BJ (cell line): ENCODE data around the gene TXNRD3. TPM values are rescaled to one million over a fixed set of nuclear protein-coding genes. Genes with fewer than 3 reads are reported as not detected.

ENCODE experiments used
- CTCF ChIA-PET: fragments of 350-600 bp; formaldehyde crosslinking; extraction: SDS; loops from one replicate; lab custom pipeline; 2021; ENCODE audit warnings: antibody characterized with exemption, inconsistent platforms; lab: Yijun Ruan, JAX
- POLR2A ChIA-PET: fragments of 300-600 bp; sonication (Branson Sonifier 250); formaldehyde crosslinking; extraction: SDS; loops from one replicate; lab custom pipeline; 2021; ENCODE audit warnings: antibody characterized with exemption; lab: Charles Lee
- DNase-seq: peaks from one replicate; pipeline ENCODE4 v3.0.0-alpha.2; 2011; ENCODE audit warnings: low read depth
- H3K27me3 ChIP-seq: 2 replicates; pipeline ENCODE4 v1.6.0; 2011; ENCODE audit warnings: low read length; ENCODE audit not compliant: control insufficient read depth, insufficient read depth
- H3K36me3 ChIP-seq: 2 replicates; pipeline ENCODE4 v1.5.1; 2011; ENCODE audit warnings: low read length; ENCODE audit not compliant: control insufficient read depth, insufficient read depth
- H3K4me3 ChIP-seq: 2 replicates; pipeline ENCODE4 v1.5.1; 2011; ENCODE audit warnings: low read depth, mild to moderate bottlenecking, control low read depth, low read length
- polyA plus RNA-seq: library from polyadenylated mRNA; depleted of rRNA; stranded (reverse); fragments of >200 nt; gene quantifications from 2 replicates; pipeline ENCODE4 v1.2.3, GENCODE V29; 2011
- TF ChIP-seq, protein P1 (sequence below): IDR thresholded peaks from 2 replicates; pipeline ENCODE4 v1.5.1; 2011; ENCODE audit warnings: low read depth, mild to moderate bottlenecking, control low read depth, inconsistent platforms, low read length, moderate library complexity; ENCODE audit not compliant: insufficient read depth

The TXNRD3 gene
- polyA plus RNA-seq, 1 experiment, result 4.4 TPM

DNA sequence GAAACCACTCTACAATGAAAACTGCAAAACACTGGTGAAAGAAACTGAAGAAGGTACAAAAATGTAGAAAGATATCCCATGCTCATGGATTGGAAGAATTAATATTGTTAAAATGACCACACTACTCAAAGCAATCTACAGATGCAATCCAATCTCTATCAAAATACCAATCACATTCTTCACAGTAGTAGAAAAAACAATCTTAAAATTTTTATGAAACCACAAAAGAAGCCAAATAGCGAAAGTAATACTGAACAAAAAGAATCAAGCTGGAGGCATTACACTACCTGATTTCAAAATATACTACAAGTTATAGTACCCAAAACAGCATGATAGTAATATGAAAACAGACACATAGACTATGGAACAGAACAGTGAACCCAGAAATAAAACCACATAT lies 36.9 kb downstream of the TXNRD3 start:
- TF ChIP-seq, protein P1, sequence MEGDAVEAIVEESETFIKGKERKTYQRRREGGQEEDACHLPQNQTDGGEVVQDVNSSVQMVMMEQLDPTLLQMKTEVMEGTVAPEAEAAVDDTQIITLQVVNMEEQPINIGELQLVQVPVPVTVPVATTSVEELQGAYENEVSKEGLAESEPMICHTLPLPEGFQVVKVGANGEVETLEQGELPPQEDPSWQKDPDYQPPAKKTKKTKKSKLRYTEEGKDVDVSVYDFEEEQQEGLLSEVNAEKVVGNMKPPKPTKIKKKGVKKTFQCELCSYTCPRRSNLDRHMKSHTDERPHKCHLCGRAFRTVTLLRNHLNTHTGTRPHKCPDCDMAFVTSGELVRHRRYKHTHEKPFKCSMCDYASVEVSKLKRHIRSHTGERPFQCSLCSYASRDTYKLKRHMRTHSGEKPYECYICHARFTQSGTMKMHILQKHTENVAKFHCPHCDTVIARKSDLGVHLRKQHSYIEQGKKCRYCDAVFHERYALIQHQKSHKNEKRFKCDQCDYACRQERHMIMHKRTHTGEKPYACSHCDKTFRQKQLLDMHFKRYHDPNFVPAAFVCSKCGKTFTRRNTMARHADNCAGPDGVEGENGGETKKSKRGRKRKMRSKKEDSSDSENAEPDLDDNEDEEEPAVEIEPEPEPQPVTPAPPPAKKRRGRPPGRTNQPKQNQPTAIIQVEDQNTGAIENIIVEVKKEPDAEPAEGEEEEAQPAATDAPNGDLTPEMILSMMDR, result no peak
- Histone ChIP-seq H3K4me3 (no peak overlapping the region), H3K27me3 (no peaks in the 10 kb centered on the region), H3K36me3 (no peaks in the 10 kb centered on the region)
- CTCF ChIA-PET, result interaction anchor here (1.4 kb wide), 1 partner anchor 95 kb away, joined by 3 read pairs; no protein-coding TSS in a partner anchor
- no peak for DNase-seq
- POLR2A ChIA-PET, result no interaction called here

DNA sequence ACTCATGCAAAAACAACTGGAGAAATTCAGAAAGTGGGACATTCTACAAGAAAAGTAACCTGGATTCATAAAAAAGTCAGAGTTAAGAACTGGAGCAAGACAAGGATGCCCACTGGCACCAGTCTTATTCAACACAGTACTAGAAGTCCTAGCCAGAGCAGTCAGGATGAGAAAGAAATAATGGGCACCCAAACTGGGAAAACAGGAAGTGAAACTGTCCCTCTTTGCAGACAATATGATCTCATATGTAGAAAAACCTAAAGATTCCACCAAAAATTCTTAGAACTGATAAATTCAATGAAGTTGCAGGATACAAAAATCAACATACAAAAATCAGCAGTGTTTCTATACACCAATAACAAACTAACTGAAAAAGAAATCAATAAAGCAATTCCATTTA lies 37.4 kb downstream of the TXNRD3 start:
- no peak for DNase-seq
- no peak overlapping the region for H3K4me3 ChIP-seq
- no peaks in the 10 kb centered on the region for H3K27me3 ChIP-seq
- TF ChIP-seq, protein P1, result no peak
- CTCF ChIA-PET, result interaction anchor here (1.4 kb wide), 1 partner anchor 95 kb away, joined by 3 read pairs; no protein-coding TSS in a partner anchor
- POLR2A ChIA-PET, result no interaction called here
- H3K36me3 ChIP-seq, result no peaks in the 10 kb centered on the region

DNA sequence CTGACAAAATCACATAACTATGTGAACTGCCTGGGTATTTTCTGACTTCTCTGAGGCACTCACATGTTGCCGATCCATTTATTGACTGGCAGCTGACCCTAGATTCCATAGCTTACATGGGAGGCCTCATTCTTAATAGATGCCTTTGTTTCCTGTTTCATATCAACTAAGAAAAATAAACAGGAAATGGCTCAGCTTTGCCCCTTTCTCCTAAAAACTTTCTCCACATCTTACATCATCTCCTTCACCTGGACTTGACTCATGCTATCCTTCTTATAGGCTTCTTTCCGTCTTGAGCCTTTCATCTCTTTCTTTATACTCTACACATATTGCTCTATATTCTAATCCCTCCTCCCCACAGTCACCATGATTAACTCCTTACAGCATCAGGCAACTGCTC lies 38.0 kb downstream of the TXNRD3 start:
- H3K36me3 ChIP-seq, result no peaks in the 10 kb centered on the region
- TF ChIP-seq, protein P1, result no peak
- ChIA-PET CTCF (no interaction called here), POLR2A (no interaction called here)
- no peaks in the 10 kb centered on the region for H3K27me3 ChIP-seq
- DNase-seq, result no peak
- H3K4me3 ChIP-seq, result no peak overlapping the region

DNA sequence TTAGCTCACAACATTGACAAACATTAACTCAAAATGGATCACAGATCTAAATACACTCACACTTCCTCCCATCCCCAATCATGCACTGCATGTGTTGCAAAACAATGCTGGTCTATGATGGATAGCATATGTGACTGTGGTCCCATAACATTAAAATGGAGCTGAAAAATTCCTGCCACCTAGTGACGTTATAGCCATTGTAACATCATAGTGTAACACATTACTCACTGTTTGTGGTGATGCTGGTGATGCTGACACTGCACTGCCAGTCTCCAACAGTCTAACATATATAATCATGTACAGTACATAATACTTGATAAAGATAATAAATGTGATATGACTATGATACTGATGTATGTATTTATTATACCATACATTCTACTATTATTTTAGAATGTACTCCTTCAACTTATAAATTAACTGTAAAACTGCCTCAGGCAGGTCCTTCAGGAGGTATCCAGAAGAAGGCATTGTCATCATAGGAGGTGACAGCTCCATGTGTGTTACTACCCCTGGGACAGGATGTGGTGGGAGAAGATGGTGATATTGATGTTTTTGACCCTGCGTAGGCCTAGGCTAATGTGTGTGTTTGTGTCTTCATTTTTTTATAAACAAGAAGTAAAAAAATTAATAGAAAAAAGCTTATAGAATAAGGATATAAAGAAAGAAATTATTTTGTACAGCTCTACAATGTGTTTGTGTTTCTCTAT lies 41.3 kb downstream of the TXNRD3 start:
- Histone ChIP-seq H3K27me3 (no peaks in the 10 kb centered on the region), H3K36me3 (peaks cover 1% of the 10 kb centered on the region; the same call in 1 of the 2 replicates), H3K4me3 (no peak overlapping the region)
- no peak for DNase-seq
- POLR2A ChIA-PET, result no interaction called here
- TF ChIP-seq, protein P1, result no peak
- CTCF ChIA-PET, result interaction anchor here (0.6 to 1.5 kb wide), 3 partner anchors 10 to 91 kb away, joined by 3 read pairs; no protein-coding TSS in a partner anchor

DNA sequence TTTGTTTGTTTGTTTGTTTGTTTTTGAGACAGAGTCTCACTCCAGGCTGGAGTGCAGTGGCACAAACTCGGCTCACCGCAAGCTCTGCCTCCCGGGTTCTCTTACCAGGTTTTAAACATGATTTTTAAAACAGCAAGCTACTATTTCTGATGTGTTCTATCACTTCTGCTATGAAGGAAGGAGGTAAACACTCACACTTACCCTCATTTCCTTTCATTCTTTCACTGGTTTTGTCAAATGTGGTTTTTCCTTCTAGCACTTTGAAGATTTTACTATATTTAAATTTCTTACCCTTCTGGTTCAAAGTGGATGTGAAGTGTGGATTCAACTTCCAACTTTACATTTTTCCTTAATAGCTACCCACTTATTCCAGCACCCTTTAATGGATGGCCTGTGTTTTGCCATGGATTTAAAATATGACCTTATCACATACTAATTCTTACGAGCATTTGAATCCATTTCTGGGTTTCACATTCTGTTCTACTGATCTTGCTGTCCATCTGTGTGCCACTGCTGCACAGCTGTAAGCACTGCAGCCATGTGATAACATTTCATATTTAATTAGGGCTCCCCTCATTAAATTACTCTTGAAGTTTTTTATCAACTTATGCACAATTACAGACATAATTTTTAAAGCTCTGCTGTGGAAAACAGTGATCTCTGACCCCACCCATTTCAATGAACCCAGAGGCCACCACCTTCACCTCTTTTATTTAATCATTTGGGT lies 42.3 kb downstream of the TXNRD3 start:
- TF ChIP-seq, protein P1, result no peak
- no peak overlapping the region for H3K4me3 ChIP-seq
- H3K36me3 ChIP-seq, result peaks cover 1% of the 10 kb centered on the region; the same call in 1 of the 2 replicates
- POLR2A ChIA-PET, result no interaction called here
- CTCF ChIA-PET, result interaction anchor here (0.6 to 1.5 kb wide), 5 partner anchors 9 to 1614 kb away, joined by 3 to 4 read pairs (median 3); no protein-coding TSS in a partner anchor
- H3K27me3 ChIP-seq, result no peaks in the 10 kb centered on the region
- DNase-seq, result no peak
